SK-N-SH (cell line): ENCODE data around the gene ARMC8.

Experiments used
- NFIC ChIP-seq: IDR thresholded peaks from 2 replicates; pipeline ENCODE4 v1.4.0; 2012; ENCODE audit warnings: borderline replicate concordance
- RCOR1 ChIP-seq: fragments of 150-350 bp; IDR thresholded peaks from 2 replicates; pipeline ENCODE4 v1.6.1; 2017; ENCODE audit warnings: antibody characterized with exemption, low read length
- SMC3 ChIP-seq: IDR thresholded peaks from 2 replicates; pipeline ENCODE4 v1.6.1; 2012; ENCODE audit warnings: low read depth, low read length, improper control_type of control experiment
- TF ChIP-seq, protein P1 (sequence below): fragments of 200-600 bp; sonication (generic); IDR thresholded peaks from 2 replicates; pipeline ENCODE4 v1.6.1; 2017; ENCODE audit warnings: antibody characterized with exemption, mild to moderate bottlenecking, moderate library complexity

GRCh38 chr3:138310494-138310893 is 123.4 kb downstream of the ARMC8 start:
- TF ChIP-seq, protein P1, sequence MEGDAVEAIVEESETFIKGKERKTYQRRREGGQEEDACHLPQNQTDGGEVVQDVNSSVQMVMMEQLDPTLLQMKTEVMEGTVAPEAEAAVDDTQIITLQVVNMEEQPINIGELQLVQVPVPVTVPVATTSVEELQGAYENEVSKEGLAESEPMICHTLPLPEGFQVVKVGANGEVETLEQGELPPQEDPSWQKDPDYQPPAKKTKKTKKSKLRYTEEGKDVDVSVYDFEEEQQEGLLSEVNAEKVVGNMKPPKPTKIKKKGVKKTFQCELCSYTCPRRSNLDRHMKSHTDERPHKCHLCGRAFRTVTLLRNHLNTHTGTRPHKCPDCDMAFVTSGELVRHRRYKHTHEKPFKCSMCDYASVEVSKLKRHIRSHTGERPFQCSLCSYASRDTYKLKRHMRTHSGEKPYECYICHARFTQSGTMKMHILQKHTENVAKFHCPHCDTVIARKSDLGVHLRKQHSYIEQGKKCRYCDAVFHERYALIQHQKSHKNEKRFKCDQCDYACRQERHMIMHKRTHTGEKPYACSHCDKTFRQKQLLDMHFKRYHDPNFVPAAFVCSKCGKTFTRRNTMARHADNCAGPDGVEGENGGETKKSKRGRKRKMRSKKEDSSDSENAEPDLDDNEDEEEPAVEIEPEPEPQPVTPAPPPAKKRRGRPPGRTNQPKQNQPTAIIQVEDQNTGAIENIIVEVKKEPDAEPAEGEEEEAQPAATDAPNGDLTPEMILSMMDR = no peak
- TF ChIP-seq RCOR1 = no peak
- no peak for TF ChIP-seq SMC3
- no peak for TF ChIP-seq NFIC
